HAP-1 (cell line): ENCODE data around the gene SFMBT1.
A peak's percentile ranks its signal among the peaks of the same experiment; 100 is the strongest.
"Not testable (repeated sequence)": the region's sequence is repeated elsewhere in the genome, so short reads cannot be mapped to it uniquely, and the experiment has no call there.

Experiments
- DNase-seq, 2 experiments: peaks; one replicate each; pipeline ENCODE4 v3.0.0-alpha.2; 2016 to 2020; ENCODE audit warnings: low spot score in 2 of 2
- H3K27me3 ChIP-seq: fragments of 250-450 bp; sonication (Bioruptor Pico); 2 replicates; pipeline ENCODE4 v1.5.1; 2020; ENCODE audit warnings: low read depth, mild to moderate bottlenecking, moderate library complexity
- H3K36me3 ChIP-seq: fragments of 250-450 bp; sonication (Bioruptor Pico); replicated peaks from 2 replicates; pipeline ENCODE4 v1.5.1; 2020; ENCODE audit warnings: mild to moderate bottlenecking
- H3K4me1 ChIP-seq: fragments of 250-450 bp; sonication (Bioruptor Pico); 2 replicates; pipeline ENCODE4 v1.5.1; 2020; ENCODE audit warnings: mild to moderate bottlenecking
- H3K4me3 ChIP-seq: fragments of 250-450 bp; sonication (Bioruptor Pico); 2 replicates; pipeline ENCODE4 v1.5.1; 2020; ENCODE audit warnings: mild to moderate bottlenecking, moderate library complexity
- H3K9me3 ChIP-seq: fragments of 250-450 bp; sonication (Bioruptor Pico); 2 replicates; pipeline ENCODE4 v1.5.1; 2020; ENCODE audit warnings: mild to moderate bottlenecking, moderate library complexity
- in situ Hi-C: fragments of 300-500 bp; cut with MboI; formaldehyde crosslinking; loops from 3 replicates; pipeline ENCODE4 v1.14.3; 2020; ENCODE audit warnings: low sequenced_read_pairs, inconsistent platforms, mixed read lengths

Gene SFMBT1

DNA sequence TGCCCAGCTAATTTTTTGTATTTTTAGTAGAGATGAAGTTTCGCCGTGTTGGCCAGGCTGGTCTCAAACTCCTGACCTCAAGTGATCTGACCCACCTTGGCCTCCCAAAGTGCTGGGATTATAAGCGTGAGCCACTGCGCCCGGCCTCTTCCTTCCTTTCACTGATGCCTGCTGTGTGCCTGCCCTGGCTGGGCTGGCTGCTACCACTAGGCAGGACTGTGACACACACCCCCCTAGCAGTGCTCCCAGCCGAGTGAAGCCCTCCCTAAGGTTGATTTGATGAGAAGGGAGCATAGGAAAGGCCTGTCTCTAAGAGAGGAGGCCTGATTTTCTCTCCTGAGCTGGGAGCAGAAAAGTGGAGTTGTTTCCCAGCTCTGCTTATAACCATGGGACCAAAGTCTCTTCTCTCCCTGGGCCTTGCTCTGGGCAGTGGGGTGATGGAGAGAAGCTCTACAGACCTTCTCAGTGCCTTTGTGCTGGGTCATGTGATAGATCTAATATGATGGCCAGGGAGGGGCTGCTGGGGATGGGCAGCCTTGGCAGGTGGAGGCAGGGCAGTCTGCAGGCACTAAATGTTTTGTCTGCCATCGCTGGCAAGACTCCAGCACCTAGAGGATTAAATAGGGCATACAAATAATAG, 20.1 kb upstream of the SFMBT1 start:
- no peaks in the 10 kb centered on the region for H3K9me3 ChIP-seq
- in situ Hi-C loops: no loop called here
- no peak for DNase-seq
- H3K4me1 ChIP-seq: no peaks in the 10 kb centered on the region; the same call in 1 of the 2 replicates
- no peaks in the 10 kb centered on the region for H3K36me3 ChIP-seq
- no peak overlapping the region for H3K4me3 ChIP-seq
- H3K27me3 ChIP-seq: peaks cover 20% of the 10 kb centered on the region; the same call in 1 of the 2 replicates

- Histone ChIP-seq H3K4me3 (no peak overlapping the region), H3K9me3 (no peaks in the 10 kb centered on the region), H3K4me1 (no peaks in the 10 kb centered on the region; the same call in 1 of the 2 replicates), H3K36me3 (no peaks in the 10 kb centered on the region), H3K27me3 (peaks cover 20% of the 10 kb centered on the region; the same call in 1 of the 2 replicates)
- in situ Hi-C loops: no loop called here
- DNase-seq: no peak
Observed at GRCh38 chr3:53062905-53063304, 17.0 kb upstream of the SFMBT1 start.

- Histone ChIP-seq H3K4me1 (no peaks in the 10 kb centered on the region), H3K27me3 (no peaks in the 10 kb centered on the region), H3K36me3 (no peaks in the 10 kb centered on the region), H3K4me3 (no peak overlapping the region), H3K9me3 (no peaks in the 10 kb centered on the region)
- DNase-seq: peak; percentile 22 to 38
- in situ Hi-C loops: no loop called here
Observed at GRCh38 chr3:53056442-53056841, 10.6 kb upstream of the SFMBT1 start.

GRCh38 chr3:53054233-53054632, 8.4 kb upstream of the SFMBT1 start:
- H3K4me1 ChIP-seq, DNase-seq, H3K9me3 ChIP-seq, in situ Hi-C loops, H3K4me3 ChIP-seq, H3K27me3 ChIP-seq, H3K36me3 ChIP-seq: not testable (repeated sequence)

- Histone ChIP-seq H3K27me3 (no peaks in the 10 kb centered on the region), H3K4me1 (no peaks in the 10 kb centered on the region), H3K4me3 (no peak overlapping the region), H3K9me3 (no peaks in the 10 kb centered on the region), H3K36me3 (no peaks in the 10 kb centered on the region)
- no peak for DNase-seq
- in situ Hi-C loops: no loop called here
Observed at GRCh38 chr3:53051929-53052328, 6.1 kb upstream of the SFMBT1 start.

GRCh38 chr3:53049987-53050386, 4.1 kb upstream of the SFMBT1 start:
- no peak for DNase-seq
- no peaks in the 10 kb centered on the region for H3K36me3 ChIP-seq
- H3K9me3 ChIP-seq: no peaks in the 10 kb centered on the region
- in situ Hi-C loops: no loop called here
- H3K4me3 ChIP-seq: no peak overlapping the region
- H3K27me3 ChIP-seq: no peaks in the 10 kb centered on the region
- peaks cover 2% of the 10 kb centered on the region; the same call in 1 of the 2 replicates for H3K4me1 ChIP-seq

GRCh38 chr3:53046171-53047170, 598 bp upstream of the SFMBT1 start:
- DNase-seq: peak in 1 of 2 experiments; percentile 45
- in situ Hi-C loops: no loop called here

DNA sequence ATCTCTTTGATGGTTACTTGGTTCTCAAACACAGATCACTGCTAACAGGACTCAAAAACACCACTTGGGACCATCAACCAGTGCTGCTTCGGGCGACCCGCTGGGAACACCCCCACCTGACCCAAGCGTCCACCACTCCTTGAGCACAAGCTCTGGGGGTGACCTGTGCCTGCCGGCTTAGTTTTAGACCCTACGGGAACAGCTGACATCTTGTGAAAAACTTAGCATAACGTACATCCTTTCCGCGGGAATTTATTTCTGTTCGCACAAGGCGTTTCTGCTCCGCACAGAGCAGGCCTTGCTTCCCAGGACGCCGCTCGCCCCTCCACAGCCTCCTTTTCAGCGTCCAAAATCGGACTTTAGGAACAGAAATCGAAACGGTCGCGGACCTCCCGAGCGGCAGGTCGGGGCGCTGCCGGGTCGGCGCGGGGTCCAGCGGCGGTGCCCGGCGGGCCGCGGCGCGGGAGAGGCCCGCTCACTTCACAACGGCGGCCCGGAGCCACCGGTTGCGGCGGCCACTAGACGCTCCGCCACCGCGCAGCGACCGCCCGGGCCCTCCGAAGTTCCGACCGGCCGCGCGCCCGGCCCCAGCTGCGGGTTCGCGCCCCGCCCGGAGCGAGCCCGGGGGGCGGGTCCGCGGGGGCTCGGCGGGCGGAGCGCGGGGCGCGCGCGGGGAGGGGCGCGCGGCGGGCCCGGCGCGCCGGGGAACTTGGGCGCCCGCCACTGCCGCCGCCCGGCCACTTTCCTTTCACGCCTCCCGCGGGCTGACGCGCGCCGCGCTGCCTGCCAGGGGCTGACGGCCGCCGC, 959 bp downstream of the SFMBT1 start:
- DNase-seq: peak; percentile 49 to 70

More at GRCh38 chr3:53046171-53047170, 598 bp upstream of the SFMBT1 start:
- H3K36me3 ChIP-seq: no peaks in the 10 kb centered on the region
- H3K27me3 ChIP-seq: no peaks in the 10 kb centered on the region
- H3K4me1 ChIP-seq: peaks cover 19% of the 10 kb centered on the region
- no peaks in the 10 kb centered on the region for H3K9me3 ChIP-seq
- peak overlapping the region; percentile 56 for H3K4me3 ChIP-seq

DNA sequence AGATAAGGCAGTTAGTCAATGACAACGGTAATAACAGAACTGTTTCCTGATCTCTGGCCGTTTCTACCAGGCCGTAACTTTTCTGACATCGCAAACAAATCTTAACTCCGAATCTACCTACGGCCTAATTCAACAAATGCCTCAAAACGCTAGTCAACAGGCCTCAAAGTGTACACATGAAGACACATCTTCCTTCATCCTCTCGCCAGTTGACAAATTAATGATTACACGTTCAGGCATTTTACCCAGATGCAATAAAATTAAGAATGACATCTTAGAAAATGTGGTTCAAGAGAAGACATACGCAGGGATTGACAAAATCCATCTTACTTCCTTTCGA, 1.5 kb downstream of the SFMBT1 start:
- no peaks in the 10 kb centered on the region for H3K9me3 ChIP-seq
- DNase-seq: no peak
- peak overlapping the region; percentile 49 for H3K4me3 ChIP-seq
- H3K36me3 ChIP-seq: no peaks in the 10 kb centered on the region
- peaks cover 19% of the 10 kb centered on the region for H3K4me1 ChIP-seq
- in situ Hi-C loops: no loop called here
- no peaks in the 10 kb centered on the region for H3K27me3 ChIP-seq

More for the DNA sequence above, 959 bp downstream of the SFMBT1 start:
- in situ Hi-C loops: no loop called here
- Histone ChIP-seq H3K36me3 (no peaks in the 10 kb centered on the region), H3K4me3 (peak overlapping the region; percentile 49), H3K9me3 (no peaks in the 10 kb centered on the region), H3K27me3 (no peaks in the 10 kb centered on the region), H3K4me1 (peaks cover 19% of the 10 kb centered on the region)

DNA sequence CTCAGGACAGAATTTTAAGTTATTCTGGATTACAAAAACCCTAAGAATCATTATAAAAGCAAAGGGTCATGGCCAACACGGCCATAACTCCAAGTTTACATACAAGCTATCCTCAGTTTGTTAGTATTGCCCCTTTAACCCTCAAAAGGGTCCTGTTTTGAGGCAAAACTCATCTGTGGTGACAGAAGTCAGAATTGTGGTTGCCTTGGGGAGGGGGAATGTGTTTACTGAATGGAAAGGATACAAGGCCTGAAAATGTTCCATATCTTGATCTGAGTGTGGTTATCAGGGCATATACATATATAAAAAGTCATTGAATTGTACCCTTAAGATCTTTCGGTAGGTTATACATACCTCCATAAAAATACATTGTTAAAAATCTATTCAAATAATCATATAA, 2.1 kb downstream of the SFMBT1 start:
- no peaks in the 10 kb centered on the region for H3K36me3 ChIP-seq
- H3K4me3 ChIP-seq: no peak overlapping the region; the same call in 1 of the 2 replicates
- peaks cover 19% of the 10 kb centered on the region for H3K4me1 ChIP-seq
- in situ Hi-C loops: no loop called here
- H3K27me3 ChIP-seq: no peaks in the 10 kb centered on the region
- H3K9me3 ChIP-seq: no peaks in the 10 kb centered on the region
- no peak for DNase-seq

GRCh38 chr3:53042651-53043050, 3.2 kb downstream of the SFMBT1 start:
- Histone ChIP-seq H3K4me1 (peaks cover 19% of the 10 kb centered on the region), H3K4me3 (no peak overlapping the region), H3K27me3 (no peaks in the 10 kb centered on the region), H3K36me3 (no peaks in the 10 kb centered on the region), H3K9me3 (no peaks in the 10 kb centered on the region)
- in situ Hi-C loops: no loop called here
- no peak for DNase-seq

- Histone ChIP-seq H3K27me3 (no peaks in the 10 kb centered on the region), H3K4me1 (peaks cover 17% of the 10 kb centered on the region), H3K36me3 (no peaks in the 10 kb centered on the region), H3K4me3 (no peak overlapping the region), H3K9me3 (no peaks in the 10 kb centered on the region)
- in situ Hi-C loops: no loop called here
- no peak for DNase-seq
Observed at GRCh38 chr3:53040351-53040820, 5.5 kb downstream of the SFMBT1 start.

DNA sequence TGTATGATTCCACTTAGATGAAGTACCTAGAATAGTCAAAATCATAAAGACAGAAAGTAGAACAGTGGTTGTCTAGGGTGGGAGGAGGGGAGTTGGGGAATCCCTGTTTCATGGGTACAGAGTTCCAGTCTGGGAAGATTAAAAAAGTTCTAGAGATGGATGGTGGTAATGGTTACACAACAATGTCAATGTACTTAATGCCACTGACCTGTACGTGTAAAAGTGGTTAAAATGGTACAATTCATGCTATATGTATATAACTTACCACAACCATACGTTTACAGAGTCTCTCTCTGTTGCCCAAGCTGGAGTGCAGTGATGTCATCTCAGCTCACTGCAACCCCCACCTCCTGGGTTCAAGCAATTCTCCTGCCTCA, 6.5 kb downstream of the SFMBT1 start:
- Histone ChIP-seq H3K27me3 (no peaks in the 10 kb centered on the region), H3K9me3 (no peaks in the 10 kb centered on the region), H3K36me3 (no peaks in the 10 kb centered on the region), H3K4me1 (peaks cover 17% of the 10 kb centered on the region), H3K4me3 (no peak overlapping the region)
- DNase-seq: no peak
- in situ Hi-C loops: no loop called here
